PFSK-1 (cell line): ENCODE data around the gene USP22.

Experiments used
- POLR2AphosphoS5 ChIP-seq: IDR thresholded peaks from 2 replicates; pipeline ENCODE4 v1.6.1; 2012; ENCODE audit warnings: low read depth, mild to moderate bottlenecking, control low read depth, low read length, moderate library complexity
- TF ChIP-seq, protein P1 (sequence below), 2 experiments: IDR thresholded peaks; 2 replicates each; pipeline versions ENCODE4 v1.6.1 to v1.8.0; 2011 to 2012; ENCODE audit warnings: low read depth in 2 of 2, low read length in 2 of 2, control low read depth in 1 of 2, inconsistent platforms in 1 of 2, mild to moderate bottlenecking in 1 of 2, moderate library complexity in 1 of 2; ENCODE audit not compliant: insufficient read depth in 1 of 2

DNA sequence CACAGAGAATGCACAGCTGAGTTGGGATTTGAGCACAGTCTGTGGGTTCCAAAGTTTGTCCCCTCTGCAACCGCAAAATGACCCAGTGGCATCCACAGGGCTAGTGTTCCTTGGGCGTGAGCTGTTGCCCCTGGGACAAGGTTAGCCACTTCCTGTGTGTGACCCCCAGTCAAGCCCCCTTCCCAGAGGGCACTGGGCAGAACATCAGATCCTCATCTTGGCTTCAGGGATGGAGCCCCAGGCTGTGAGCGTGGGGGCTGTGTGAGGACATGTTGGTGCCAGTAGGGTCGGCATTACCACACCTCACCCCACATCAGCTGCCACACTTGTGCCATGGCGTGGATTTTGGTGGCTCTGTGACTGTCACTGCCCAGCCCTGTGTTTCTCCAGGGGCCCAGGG lies 55.3 kb downstream of the USP22 start:
- TF ChIP-seq POLR2AphosphoS5 = no peak
- TF ChIP-seq, protein P1, sequence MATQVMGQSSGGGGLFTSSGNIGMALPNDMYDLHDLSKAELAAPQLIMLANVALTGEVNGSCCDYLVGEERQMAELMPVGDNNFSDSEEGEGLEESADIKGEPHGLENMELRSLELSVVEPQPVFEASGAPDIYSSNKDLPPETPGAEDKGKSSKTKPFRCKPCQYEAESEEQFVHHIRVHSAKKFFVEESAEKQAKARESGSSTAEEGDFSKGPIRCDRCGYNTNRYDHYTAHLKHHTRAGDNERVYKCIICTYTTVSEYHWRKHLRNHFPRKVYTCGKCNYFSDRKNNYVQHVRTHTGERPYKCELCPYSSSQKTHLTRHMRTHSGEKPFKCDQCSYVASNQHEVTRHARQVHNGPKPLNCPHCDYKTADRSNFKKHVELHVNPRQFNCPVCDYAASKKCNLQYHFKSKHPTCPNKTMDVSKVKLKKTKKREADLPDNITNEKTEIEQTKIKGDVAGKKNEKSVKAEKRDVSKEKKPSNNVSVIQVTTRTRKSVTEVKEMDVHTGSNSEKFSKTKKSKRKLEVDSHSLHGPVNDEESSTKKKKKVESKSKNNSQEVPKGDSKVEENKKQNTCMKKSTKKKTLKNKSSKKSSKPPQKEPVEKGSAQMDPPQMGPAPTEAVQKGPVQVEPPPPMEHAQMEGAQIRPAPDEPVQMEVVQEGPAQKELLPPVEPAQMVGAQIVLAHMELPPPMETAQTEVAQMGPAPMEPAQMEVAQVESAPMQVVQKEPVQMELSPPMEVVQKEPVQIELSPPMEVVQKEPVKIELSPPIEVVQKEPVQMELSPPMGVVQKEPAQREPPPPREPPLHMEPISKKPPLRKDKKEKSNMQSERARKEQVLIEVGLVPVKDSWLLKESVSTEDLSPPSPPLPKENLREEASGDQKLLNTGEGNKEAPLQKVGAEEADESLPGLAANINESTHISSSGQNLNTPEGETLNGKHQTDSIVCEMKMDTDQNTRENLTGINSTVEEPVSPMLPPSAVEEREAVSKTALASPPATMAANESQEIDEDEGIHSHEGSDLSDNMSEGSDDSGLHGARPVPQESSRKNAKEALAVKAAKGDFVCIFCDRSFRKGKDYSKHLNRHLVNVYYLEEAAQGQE (IDR thresholded peaks at IDR 0.05; ENCODE audit: insufficient read depth in 1 of 2, low read depth in 2 of 2, low read length in 2 of 2) = no peak
